Measurements from ENCODE around the gene EPG5. TPM values are rescaled to one million over a fixed set of nuclear protein-coding genes. Genes with fewer than 3 reads are reported as not detected.

The EPG5 gene
- total RNA-seq, 1 experiment from 2014 or later: 12.9 TPM

- ATAC-seq (no peak), DNase-seq (ENCODE audit: low read depth, low spot score) (no peak)
- in situ Hi-C loops (cut with HindIII; ENCODE audit: low pct_unique_long_range_greater_than_20kb, low sequenced_read_pairs) (no loop called here), intact Hi-C loops (cut with micrococcal nuclease; ENCODE audit: unreplicated experiment) (no loop called here)
- Histone ChIP-seq H3K4me3 (ENCODE audit: low read depth in 2 of 2, low read length in 2 of 2) (no peak overlapping the region), H3K4me1 (ENCODE audit: control insufficient read depth, insufficient read depth, low read length) (no peaks in the 10 kb centered on the region), H3K9me3 (ENCODE audit: control insufficient read depth, insufficient read depth, low read depth, low read length) (no peaks in the 10 kb centered on the region), H3K36me3 (ENCODE audit: control insufficient read depth, insufficient read depth, low read length) (no peaks in the 10 kb centered on the region; the same call in 1 of the 2 replicates), H3K27me3 (ENCODE audit: control insufficient read depth, insufficient read depth, low read length) (no peaks in the 10 kb centered on the region), H3K27ac (ENCODE audit: low read length) (no peak overlapping the region)
- BruUV-seq (replicated peaks): no TSS peak
- ChIA-PET POLR2A (no interaction called here), CTCF (no interaction called here)
- TF ChIP-seq TCF7L2 (IDR thresholded peaks at IDR 0.05; ENCODE audit: low read depth, low read length) (no peak), SIN3A (IDR thresholded peaks at IDR 0.05; ENCODE audit: borderline replicate concordance, insufficient read depth, low read depth, low read length) (no peak), POLR2AphosphoS5 (IDR thresholded peaks at IDR 0.05; ENCODE audit: low read depth, low read length) (no peak), CTCF (IDR thresholded peaks at IDR 0.05) (no peak)
- TF ChIP-seq, protein P1, sequence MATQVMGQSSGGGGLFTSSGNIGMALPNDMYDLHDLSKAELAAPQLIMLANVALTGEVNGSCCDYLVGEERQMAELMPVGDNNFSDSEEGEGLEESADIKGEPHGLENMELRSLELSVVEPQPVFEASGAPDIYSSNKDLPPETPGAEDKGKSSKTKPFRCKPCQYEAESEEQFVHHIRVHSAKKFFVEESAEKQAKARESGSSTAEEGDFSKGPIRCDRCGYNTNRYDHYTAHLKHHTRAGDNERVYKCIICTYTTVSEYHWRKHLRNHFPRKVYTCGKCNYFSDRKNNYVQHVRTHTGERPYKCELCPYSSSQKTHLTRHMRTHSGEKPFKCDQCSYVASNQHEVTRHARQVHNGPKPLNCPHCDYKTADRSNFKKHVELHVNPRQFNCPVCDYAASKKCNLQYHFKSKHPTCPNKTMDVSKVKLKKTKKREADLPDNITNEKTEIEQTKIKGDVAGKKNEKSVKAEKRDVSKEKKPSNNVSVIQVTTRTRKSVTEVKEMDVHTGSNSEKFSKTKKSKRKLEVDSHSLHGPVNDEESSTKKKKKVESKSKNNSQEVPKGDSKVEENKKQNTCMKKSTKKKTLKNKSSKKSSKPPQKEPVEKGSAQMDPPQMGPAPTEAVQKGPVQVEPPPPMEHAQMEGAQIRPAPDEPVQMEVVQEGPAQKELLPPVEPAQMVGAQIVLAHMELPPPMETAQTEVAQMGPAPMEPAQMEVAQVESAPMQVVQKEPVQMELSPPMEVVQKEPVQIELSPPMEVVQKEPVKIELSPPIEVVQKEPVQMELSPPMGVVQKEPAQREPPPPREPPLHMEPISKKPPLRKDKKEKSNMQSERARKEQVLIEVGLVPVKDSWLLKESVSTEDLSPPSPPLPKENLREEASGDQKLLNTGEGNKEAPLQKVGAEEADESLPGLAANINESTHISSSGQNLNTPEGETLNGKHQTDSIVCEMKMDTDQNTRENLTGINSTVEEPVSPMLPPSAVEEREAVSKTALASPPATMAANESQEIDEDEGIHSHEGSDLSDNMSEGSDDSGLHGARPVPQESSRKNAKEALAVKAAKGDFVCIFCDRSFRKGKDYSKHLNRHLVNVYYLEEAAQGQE (IDR thresholded peaks at IDR 0.05; ENCODE audit: insufficient read depth in 1 of 2, low read depth in 2 of 2, low read length in 1 of 2): no peak
Observed at GRCh38 chr18:45864081-45864480, 103.0 kb downstream of the EPG5 start.

- Histone ChIP-seq H3K27me3 (ENCODE audit: control insufficient read depth, insufficient read depth, low read length) (no peaks in the 10 kb centered on the region), H3K4me1 (ENCODE audit: control insufficient read depth, insufficient read depth, low read length) (no peaks in the 10 kb centered on the region), H3K36me3 (ENCODE audit: control insufficient read depth, insufficient read depth, low read length) (no peaks in the 10 kb centered on the region; the same call in 1 of the 2 replicates), H3K4me3 (ENCODE audit: low read depth in 2 of 2, low read length in 2 of 2) (no peak overlapping the region), H3K27ac (ENCODE audit: low read length) (no peak overlapping the region), H3K9me3 (ENCODE audit: control insufficient read depth, insufficient read depth, low read depth, low read length) (no peaks in the 10 kb centered on the region)
- BruUV-seq (replicated peaks): no TSS peak
- TF ChIP-seq POLR2AphosphoS5 (IDR thresholded peaks at IDR 0.05; ENCODE audit: low read depth, low read length) (no peak), SIN3A (IDR thresholded peaks at IDR 0.05; ENCODE audit: borderline replicate concordance, insufficient read depth, low read depth, low read length) (no peak), TCF7L2 (IDR thresholded peaks at IDR 0.05; ENCODE audit: low read depth, low read length) (no peak), CTCF (IDR thresholded peaks at IDR 0.05) (no peak)
- TF ChIP-seq, protein P1 (IDR thresholded peaks at IDR 0.05; ENCODE audit: insufficient read depth in 1 of 2, low read depth in 2 of 2, low read length in 1 of 2): no peak
- in situ Hi-C loops (cut with HindIII; ENCODE audit: low pct_unique_long_range_greater_than_20kb, low sequenced_read_pairs) (no loop called here), intact Hi-C loops (cut with micrococcal nuclease; ENCODE audit: unreplicated experiment) (no loop called here)
- POLR2A ChIA-PET: no interaction called here
- no peak for ATAC-seq
- CTCF ChIA-PET: no interaction called here
- DNase-seq (ENCODE audit: low read depth, low spot score): no peak
Observed at GRCh38 chr18:45863469-45863868, 103.7 kb downstream of the EPG5 start.

Data from Panc1 (cell line).